NCI-H1048 (cell line): Measurements from ENCODE around the gene DPF1.

Experiments
- DNase-seq: peaks from one replicate; lab custom pipeline; 2025; lab: John Stamatoyannopoulos, UW

Gene DPF1

DNA sequence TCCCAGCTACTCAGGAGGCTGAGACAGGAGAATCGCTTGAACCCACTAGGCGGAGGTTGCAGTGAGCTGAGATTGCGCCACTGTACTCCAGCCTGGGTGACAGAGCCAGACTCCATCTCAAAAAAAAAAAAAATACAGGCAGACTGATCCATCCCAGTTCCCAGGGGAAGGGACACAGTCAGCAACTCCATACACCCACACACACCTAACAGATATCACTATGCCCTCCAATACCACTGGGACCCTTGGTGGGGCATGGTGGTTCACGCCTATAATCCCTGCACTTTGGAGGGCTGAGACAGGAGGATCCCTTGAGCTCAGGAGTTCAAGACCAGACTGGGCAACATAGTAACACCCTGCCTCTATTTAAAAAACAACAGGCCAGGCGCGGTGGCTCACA is 2.6 kb downstream of the DPF1 start:
- no peak for DNase-seq

DNA sequence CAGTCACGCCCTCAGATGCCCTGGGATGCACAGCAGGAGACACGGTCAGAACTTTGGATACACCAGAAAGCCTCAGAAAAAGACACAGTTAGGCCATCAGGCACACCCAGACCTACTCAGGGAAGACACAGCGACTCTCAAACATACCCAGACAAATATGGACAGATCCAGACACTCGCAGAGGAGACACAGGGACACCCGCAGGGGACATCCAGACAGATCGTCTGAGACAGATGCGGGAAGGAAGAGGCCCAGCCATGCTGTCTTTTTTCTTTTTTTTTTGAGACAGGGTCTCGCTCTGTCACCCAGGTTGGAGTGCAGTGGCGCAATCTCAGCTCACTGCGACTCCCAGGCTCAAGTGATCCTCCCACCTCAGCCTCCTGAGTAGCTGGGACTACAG is 4.8 kb downstream of the DPF1 start:
- no peak for DNase-seq

DNA sequence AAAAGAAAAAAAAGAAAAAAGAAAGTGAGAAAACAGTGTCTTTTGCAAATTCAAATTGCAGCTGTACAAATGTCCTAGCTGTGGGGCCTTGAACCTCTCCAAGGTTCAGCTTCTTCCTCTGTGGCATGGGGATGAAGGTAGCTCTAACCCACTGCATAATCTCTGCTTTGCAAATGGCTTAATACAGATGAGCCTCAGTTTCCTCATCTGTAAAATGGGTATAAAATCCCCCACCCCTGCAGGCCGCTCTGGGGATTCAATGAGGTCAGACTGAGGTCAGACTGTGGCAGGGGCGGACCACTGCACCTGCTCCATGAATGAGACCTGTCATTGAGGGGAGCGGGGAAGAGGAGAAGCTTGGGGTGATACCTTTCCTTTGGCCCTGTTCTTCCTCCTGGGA is 5.8 kb downstream of the DPF1 start:
- no peak for DNase-seq

DNA sequence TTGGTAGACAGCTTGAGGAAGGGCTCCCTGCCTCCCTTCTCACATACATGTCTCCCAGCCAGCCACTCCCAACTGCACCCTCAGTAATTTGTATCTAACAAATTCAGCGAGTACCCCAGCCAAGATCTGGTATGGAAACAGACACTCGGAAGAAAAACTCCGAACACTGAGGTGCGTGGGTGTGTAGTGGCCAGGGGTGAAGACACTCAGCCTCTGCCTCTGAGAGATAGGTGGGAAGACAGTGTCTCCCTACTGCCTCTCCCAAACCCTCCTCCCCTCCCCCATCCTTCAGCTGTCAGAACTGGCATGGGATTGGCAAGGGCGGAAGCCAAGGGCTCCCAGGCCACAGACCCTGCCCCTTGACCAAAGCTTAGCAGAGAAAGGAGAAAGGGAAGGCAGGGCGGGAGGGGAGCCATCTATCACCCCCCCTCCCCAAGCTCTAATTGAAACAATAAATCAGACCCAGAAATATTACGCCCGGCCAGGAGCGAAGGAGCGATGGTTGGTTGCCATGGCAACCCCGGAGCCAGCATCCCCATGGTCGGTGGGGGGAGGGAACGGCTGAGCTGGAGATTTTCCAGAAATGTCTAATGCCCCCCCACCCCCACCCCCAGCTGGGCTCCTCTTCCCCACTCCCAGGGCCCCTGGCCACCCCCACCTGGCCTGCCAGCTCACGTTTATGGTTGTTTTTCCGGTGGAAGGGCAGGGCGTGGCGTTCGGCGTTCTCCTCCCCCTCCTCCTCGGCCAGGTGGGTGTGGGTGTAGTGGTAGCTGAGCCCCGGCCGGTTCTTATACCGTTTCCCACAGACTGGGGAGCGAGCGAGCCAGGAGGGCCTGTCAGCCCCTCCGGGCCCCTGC is 7.0 kb downstream of the DPF1 start:
- no peak for DNase-seq

DNA sequence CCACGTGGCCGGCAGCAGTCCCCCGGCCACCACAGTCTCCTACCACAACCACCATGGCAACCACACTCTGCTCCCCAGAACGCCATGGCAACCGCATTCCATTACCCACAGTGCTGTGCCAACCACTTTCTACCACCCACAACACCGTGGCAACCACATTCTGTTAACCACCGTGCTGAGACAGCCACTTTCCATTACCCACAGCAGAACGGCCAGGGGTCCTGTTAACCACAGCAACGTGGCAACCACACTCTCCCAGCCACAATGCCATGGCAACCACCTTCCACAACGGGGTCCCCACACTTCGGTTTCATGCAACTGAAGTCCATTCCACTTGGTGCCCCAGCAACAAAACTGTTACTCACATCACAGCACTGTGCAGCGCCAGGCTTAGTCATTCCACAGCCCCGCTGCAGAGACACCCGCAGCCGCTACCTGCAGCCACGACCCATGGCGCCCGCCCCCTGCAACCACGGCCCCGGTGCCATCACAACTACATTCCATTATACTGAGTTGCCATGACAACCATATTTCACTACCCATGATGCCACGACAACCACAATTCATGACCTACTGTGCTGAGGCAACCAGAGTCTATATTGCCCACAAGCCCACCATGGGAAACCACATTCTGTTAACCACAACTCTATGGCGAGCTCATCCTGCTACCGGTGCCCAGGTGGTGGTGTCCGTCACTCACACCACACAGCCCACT is 10.0 kb downstream of the DPF1 start:
- DNase-seq: no peak

DNA sequence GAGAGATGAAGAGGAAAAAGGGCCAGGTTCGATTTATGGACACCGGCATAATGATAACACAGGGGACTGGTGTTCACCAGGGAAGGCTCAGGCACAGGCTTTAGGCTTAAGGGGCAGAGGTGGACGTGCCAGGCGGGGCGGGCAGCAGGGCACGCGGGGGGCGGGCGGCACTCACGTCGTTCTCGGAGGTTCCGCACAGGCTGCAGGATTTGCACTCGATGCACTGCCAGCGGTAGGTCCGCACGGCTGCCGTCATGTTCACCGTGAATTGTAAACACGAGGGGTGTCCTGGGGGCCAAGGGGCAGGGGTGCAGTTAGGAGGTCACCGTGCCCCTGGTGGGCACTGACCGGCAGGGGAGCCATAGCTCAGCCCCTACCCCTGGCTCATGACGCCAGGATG is 10.6 kb downstream of the DPF1 start:
- DNase-seq: no peak

DNA sequence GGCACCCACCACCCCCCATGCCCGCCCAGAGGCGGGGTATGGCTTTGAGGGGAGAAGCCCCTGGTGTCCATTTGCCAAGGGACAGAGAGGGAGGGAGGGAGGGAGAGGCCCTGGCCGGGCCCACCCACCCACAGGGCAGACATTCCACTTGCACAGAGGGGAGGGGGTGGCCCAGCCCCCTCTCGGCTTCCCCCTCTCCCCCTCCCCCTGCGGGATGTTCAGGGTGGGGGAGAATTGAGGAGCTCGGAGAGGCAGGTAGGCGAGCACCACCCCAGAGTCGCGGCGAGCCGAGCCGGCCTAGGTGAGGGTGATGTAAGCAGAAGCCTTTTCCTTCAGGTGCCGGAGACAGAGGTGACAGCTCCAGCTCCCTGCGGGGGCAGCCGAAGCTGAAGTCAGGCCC is 12.3 kb downstream of the DPF1 start:
- DNase-seq: no peak

DNA sequence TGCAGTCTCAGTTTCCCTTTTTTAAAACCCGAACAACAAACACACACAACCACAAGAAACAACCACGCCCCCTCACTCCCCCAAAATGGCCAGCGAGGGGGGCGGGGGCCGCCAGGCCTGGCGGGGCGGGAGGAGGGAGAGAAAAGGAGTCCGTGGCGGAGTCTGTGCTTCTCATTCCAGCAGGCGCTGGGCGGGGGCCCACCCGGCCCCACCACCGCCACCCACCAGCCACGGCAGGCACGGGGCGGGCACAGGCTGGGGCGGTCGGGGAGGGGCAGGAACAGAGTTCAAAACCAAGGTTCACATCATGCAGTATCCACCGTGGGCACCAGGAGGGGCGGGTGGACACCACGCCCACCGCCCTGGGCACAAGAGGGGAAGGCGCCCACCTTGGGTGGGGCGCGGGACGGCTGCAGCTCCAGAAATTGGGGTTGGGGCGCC is 12.9 kb downstream of the DPF1 start:
- DNase-seq: no peak

DNA sequence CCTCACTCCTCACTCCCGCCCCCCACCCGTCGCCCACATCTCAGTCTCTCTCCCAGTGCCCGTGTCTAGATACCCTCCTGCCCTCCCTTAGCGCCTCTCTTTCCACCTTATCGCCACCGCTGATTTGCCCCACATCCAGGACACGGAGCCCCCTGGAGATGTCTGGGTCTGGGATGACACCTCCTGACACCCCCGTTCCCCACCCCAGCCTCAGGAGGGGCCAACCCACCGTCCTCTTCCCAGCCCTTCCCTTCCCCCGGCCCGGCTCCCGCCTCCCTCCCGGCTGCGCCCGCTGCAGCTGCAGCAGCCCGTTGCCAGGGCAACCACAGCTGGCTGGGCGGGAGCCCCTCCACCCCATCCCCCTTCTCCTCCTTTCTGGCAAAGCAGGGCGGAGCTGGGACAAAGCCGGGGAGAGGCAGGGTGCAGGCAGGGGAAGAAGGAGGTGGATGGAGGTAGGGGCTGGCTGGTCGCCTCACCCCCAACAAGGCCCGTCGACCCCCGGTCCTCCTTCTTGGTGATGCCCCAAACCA is 13.5 kb downstream of the DPF1 start:
- DNase-seq: no peak

DNA sequence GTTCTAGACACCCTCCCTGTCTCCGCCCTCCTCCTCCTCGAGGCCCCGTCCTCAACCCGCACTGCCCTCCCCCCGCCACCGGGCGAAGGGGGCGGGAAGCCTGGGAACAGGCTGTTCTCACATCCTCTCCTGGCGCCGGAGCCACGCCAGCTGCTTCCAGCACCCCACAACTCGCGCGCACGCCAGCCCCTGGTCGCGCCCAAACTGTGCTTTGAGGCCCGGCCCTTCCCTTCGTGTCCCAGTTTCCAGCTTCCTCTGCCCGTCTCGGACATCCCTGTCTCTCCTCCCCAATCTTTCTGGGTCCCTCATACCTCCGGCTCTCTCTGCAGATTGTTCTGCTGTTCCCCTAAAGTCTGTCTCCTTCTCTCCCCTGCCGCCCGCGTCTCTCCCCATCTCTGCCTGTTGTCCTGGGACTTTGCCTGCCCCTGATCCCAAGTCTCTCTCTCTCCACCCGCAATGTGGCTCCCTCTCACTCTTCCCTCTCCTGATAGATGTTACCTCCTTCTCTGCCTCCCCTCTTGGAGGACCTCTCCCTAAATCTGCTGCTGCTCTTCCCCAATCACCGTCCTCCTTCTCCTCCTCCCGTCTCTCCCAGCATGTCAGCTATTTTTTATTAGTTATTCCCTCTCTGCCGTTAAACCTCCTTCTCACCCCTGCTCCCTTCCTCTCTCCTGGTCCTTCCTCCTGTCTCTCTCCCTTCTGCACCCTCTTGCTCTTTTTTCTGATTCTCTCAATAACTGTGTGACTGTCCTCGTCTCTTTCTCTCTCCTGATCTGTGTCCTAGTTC is 14.2 kb downstream of the DPF1 start:
- DNase-seq: no peak

DNA sequence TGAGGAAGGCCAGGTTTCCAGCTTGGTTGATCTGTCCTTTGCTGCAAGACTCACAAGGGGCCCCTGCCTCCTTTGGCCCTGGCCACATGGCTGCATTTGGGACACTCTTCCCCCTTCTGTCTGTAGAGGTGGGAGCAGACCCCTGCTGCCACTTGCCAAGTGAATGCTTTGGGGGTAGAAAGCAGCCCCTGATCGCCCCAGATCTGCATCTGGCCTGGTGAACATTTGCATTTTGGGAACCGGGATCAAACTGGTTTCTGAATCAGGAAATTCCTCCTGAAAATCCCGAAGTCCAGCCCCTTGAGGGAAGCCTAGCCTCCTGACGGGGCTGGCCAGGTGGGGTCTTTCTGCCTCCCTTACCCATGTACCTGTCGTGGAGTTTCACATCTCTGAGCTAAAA is 14.9 kb downstream of the DPF1 start:
- DNase-seq: no peak

DNA sequence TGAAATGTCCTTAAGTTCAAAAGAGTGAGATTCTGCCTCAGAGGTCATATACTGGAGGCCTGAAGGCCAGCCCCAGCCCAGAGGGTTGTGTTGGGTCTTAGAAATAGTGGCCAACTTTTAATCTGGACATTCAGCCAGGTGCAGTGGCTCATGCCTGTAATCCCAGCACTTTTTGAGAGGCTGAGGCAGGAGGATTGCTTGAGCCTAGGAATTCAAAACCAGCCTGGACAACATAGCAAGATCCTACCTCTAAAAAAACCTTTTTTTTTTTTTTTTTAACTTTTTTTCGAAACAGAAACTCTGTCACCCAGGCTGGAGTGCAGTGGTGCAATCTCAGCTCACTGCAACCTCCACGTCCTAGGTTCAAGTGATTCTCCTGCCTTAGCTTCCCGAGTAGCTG is 15.5 kb downstream of the DPF1 start:
- DNase-seq: no peak

DNA sequence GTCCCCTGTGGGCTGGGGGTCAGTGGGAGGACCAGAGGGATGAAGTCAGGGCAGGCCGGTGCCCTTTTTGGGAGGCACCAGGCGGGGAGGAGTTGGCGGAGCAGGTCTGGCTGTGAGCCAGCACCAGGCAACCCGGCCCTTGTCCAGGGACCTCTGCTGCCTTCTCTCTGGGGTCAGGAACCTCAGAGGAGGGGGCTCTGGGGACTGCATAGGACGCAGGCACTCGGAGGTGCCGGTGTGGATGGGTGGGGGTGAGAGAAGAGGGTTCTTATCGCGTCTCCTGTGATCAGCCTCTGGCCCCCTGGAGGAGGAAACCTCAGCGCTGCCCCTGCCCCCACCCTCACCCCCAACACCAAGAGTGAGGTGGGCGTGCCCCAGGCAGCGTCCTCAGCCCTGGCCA is 16.5 kb downstream of the DPF1 start:
- no peak for DNase-seq

DNA sequence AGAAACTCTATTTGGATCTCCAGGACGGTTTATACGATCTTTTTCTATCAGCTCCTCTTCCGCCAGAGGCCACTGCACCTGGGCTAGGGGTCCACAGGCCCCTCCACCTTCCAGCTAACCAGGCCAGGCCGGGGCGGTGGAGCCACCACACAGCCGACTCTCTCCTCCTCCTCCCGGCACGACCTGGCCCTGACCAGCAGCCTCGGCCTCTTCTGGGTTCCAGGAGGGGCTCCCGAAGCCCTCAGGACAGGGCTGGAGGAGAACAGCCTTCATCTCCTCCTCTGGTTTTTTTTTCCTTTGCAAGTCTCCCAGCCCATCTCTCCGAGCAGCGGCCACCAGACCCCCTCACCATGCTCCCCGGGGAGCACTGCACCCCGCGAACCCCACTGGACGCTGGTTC is 17.1 kb downstream of the DPF1 start:
- no peak for DNase-seq

DNA sequence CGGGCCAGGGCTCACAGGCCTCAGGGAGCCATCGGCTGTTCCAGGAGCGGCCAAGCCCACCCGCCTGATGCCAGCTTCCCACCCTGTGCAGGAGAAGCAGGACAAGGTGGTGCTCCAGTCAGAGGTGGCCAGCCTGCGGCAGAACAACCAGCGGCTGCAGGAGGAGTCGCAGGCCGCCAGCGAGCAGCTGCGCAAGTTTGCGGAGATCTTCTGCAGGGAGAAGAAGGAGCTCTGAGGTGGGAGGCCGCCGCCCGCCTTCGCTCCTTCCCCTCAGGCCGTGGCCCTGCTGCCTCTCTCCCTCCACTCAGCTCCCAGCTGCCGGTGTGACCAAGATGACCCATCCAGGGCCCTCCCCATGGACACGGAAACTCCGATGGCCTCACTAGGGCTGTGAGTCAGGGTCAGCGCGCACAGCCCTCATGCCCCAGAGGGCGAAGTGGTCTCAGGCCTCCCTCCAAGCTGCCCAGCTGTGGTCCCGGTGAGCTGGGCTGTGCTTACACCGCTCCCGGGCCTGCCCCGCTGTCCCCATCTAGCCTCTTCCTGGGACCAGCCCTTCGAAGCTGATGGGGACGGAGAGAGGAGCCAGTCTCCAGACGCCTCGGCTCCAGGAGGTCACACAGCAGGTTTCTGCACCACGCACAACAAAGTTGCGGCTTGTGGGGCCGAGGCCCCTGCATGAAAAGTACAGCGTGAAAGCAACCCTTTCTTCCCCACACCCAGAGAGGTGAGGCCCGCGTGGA is 17.8 kb downstream of the DPF1 start:
- DNase-seq: no peak

DNA sequence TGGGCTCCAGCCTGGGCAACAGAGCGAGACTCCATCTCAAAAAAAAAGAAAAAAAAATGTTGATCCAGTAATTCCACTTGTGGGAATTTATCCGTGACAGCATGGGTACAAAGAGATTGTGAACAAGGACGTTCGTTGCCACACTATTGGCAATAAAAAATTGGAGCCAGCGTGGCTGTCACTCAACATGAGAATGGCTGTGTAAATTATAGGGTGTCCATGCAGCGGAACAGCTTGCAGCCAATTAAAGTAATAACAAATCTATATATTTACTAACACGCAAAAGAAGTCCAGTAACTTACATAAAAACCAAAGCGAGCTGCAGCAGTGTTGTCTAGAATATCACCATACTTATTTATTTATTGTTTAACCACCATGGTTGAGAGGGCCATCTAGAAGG is 19.3 kb downstream of the DPF1 start:
- DNase-seq: no peak

DNA sequence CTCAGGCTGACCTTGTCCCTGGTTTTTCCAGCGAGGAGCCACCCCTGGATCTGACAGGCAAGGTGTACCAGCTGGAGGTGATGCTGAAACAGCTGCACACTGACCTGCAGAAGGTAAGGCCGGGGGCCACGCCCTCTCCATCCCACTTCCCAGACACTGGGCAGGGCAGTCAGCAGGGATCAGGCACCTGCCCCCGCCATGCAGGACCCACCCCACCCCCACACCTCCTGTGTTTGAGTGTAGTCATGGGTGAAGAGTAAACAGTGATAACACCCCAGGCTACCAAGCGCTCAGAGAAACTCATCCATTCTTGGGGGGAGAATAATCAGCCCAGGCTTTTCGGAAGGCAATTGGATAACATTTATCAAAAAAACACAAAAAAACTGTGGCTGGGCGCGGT is 19.9 kb downstream of the DPF1 start:
- no peak for DNase-seq

DNA sequence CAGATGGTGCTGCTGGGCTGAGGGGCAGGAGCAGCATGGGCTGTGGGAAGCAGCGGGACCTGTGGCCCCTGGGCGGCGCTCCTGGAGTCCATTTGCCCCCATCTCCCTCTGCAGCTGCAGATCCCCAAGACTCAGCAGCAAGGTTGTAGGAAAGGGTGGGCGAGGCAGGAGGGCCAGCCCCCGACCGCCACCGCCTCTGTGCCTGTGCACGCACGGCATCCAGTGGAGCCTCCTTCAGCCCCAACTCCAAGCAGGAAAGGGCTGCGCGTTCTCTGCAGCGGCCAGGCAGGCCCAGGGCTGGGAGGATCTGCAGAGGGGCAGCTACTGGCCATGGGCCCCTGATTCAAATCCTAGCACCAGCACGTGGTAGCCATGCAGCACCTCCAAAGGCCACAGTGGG is 20.8 kb downstream of the DPF1 start:
- DNase-seq: no peak

DNA sequence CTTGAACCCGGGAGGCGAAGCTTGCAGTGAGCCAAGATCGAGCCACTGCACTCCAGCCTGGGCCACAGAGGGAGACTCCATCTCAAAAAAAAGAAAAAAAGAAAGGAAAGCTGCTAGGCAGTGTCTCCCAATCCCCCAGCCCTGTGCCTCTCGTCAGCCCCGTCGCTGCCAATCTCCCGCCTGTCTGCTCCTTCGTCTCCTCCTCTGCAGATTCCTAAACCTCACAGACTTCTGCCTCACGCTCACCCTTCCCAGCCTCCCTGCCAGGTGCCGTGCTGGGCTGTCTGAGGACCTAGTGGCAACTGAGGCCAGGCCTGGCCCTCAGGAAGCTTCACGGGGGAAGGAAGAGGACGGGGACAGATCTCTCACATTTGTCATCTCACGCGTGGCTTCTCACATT is 21.5 kb downstream of the DPF1 start:
- no peak for DNase-seq

DNA sequence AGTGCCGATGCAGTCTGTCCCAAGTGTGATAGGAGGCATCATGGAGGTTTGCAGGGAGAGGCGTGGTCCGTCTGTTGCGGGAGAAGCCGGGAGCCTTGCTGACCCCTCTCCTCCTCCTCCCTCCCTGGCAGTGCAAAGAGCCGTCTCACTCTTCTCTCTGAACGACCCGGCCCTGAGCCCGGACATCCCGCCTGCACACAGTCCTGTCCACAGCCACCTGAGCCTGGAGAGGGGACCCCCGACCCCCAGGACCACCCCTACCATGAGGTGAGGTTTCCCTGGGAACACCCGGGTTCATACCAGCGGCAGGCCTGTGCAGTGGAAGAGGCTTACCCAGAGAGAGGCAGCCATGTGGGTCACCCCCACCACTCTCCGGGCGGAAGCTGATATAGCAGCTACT is 22.3 kb downstream of the DPF1 start:
- no peak for DNase-seq

DNA sequence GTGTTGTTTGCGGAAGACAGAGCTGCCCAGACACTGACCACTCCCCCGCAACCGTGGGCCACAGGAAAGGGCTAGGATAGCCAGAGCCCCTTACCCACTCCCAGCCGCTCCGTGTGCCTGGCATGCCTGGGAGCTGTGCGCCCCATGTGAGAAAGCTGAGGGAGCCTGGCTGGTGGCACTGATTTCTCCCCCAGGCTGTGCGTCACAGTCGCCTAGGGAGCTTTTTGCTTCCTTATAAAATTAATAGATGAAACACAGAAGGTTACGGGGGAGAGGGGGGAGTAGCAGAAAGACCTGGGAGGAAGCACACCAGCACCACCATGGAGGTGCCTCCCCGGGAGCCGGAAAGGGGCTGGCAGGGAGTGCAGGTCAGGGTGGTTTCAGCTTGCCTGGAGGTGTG is 24.7 kb downstream of the DPF1 start:
- DNase-seq: no peak
